GM10248 (cell line): ENCODE results near the gene TNFSF13B.

Experiments
- CTCF ChIA-PET: fragments of 300-600 bp; sonication (Branson Sonifier 250); formaldehyde crosslinking; extraction: SDS; loops from one replicate; lab custom pipeline; 2021; ENCODE audit warnings: antibody characterized with exemption; lab: Yijun Ruan, JAX
- POLR2A ChIA-PET: fragments of 350-650 bp; sonication (Branson Sonifier 250); formaldehyde crosslinking; extraction: SDS; loops from one replicate; lab custom pipeline; 2020; ENCODE audit warnings: antibody characterized with exemption; lab: Yijun Ruan, JAX
- DNase-seq: peaks from one replicate; pipeline ENCODE4 v3.0.0; 2012; ENCODE audit errors: extremely low spot score
- TF ChIP-seq, protein P1 (sequence below): IDR thresholded peaks from 2 replicates; pipeline ENCODE4 v1.5.1; 2012; ENCODE audit warnings: mild to moderate bottlenecking, low read depth; ENCODE audit errors: extremely low read depth, missing control alignments, control extremely low read depth

Gene TNFSF13B

DNA sequence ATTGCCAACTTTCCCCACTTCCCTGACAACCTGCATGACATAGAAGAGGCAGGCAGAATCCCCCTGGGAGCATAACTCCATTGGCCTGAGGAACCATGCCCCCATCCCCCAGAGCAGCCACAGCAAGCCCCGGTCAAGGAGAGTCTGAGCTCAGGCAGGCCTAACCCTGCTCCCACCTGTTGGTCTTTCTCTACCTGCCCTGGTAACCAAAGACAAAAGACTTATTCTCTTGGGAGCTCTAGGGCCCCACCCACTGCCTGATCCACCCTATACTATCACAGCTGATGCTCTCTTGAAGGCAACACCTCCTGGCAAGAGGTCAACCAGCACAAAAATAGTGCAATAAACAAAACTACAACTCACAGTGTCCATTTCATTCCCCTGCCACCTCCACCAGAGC, 59.3 kb downstream of the TNFSF13B start:
- ChIA-PET CTCF (interaction anchor here (1.1 to 1.4 kb wide), 3 partner anchors 10 to 69 kb away, joined by 3 to 4 read pairs (median 3); no protein-coding TSS in a partner anchor), POLR2A (no interaction called here)
- DNase-seq = no peak
- TF ChIP-seq, protein P1, sequence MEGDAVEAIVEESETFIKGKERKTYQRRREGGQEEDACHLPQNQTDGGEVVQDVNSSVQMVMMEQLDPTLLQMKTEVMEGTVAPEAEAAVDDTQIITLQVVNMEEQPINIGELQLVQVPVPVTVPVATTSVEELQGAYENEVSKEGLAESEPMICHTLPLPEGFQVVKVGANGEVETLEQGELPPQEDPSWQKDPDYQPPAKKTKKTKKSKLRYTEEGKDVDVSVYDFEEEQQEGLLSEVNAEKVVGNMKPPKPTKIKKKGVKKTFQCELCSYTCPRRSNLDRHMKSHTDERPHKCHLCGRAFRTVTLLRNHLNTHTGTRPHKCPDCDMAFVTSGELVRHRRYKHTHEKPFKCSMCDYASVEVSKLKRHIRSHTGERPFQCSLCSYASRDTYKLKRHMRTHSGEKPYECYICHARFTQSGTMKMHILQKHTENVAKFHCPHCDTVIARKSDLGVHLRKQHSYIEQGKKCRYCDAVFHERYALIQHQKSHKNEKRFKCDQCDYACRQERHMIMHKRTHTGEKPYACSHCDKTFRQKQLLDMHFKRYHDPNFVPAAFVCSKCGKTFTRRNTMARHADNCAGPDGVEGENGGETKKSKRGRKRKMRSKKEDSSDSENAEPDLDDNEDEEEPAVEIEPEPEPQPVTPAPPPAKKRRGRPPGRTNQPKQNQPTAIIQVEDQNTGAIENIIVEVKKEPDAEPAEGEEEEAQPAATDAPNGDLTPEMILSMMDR = no peak

GRCh38 chr13:108332791-108333190, 63.3 kb downstream of the TNFSF13B start:
- POLR2A ChIA-PET = no interaction called here
- CTCF ChIA-PET = no interaction called here
- no peak for DNase-seq
- TF ChIP-seq, protein P1 = no peak

GRCh38 chr13:108342369-108343289, 73.1 kb downstream of the TNFSF13B start:
- ChIA-PET CTCF (interaction anchor here (0.9 to 1.3 kb wide), 3 partner anchors 9 to 18 kb away, joined by 3 to 4 read pairs (median 3); no protein-coding TSS in a partner anchor), POLR2A (no interaction called here)
- DNase-seq = peak; percentile 14
- TF ChIP-seq, protein P1 = no peak

DNA sequence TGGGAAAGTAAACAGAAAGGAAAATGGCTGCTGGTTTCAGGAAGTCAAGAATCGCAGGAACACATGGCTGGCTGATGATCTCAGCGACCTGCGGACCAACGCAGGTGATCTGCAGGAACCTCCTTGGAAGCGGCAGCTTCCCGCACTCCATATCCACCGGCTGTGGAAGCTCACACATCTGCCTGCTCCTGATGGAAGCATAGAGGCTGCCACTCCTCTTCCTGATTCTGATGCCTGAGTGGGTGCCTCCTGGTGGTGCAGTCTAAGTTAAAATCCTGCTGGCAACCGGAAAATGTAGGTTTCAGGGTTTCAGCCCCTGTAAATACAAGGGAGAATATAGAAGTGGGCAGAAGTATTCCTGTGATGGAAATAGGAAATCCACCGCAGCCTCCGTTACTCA, 75.5 kb downstream of the TNFSF13B start:
- CTCF ChIA-PET = interaction anchor here (0.8 kb wide), 1 partner anchor 15 kb away, joined by 3 read pairs; no protein-coding TSS in a partner anchor
- DNase-seq = no peak
- POLR2A ChIA-PET = no interaction called here
- TF ChIP-seq, protein P1 = no peak

GRCh38 chr13:108346376-108346775, 76.9 kb downstream of the TNFSF13B start:
- no peak for DNase-seq
- ChIA-PET POLR2A (no interaction called here), CTCF (interaction anchor here (1.6 kb wide), 1 partner anchor 24 kb away, joined by 3 read pairs; no protein-coding TSS in a partner anchor)
- TF ChIP-seq, protein P1 = no peak

GRCh38 chr13:108349269-108349668, 79.8 kb downstream of the TNFSF13B start:
- TF ChIP-seq, protein P1 = no peak
- POLR2A ChIA-PET = no interaction called here
- CTCF ChIA-PET = interaction anchor here (1.2 to 1.3 kb wide), 2 partner anchors 23 to 33 kb away, joined by 3 read pairs; no protein-coding TSS in a partner anchor
- no peak for DNase-seq
